ENCODE data around the gene FAM131C.

- TF ChIP-seq CTCF (conservative IDR thresholded peaks at IDR 0.05 in 1 of 2, IDR thresholded peaks at IDR 0.05 in 1 of 2; ENCODE audit: extremely low read depth in 1 of 2, insufficient read depth in 1 of 2, low read depth in 1 of 2, low read length in 2 of 2) (no peak), EZH2 (IDR thresholded peaks at IDR 0.05; ENCODE audit: borderline replicate concordance, low read length) (no peak)
Observed at GRCh38 chr1:16072095-16072494, 1.4 kb downstream of the FAM131C start.

Data from mammary epithelial cell (primary cell).